Vagina (tissue), 2 donors: ENCODE data around the gene TRPC4. TPM values are rescaled to one million over a fixed set of nuclear protein-coding genes. Genes with fewer than 3 reads are reported as not detected.

ENCODE experiments used
- DNase-seq, 2 donors: peaks; one replicate each; pipeline ENCODE4 v3.0.0-alpha.2; 2017; ENCODE audit errors: extremely low spot score in 2 of 2
- H3K27ac ChIP-seq: fragments of 200-600 bp; sonication (generic); one replicate; pipeline ENCODE4 v1.5.1; 2019
- H3K27me3 ChIP-seq: fragments of 200-600 bp; sonication (generic); one replicate; pipeline ENCODE4 v1.5.1; 2019
- H3K36me3 ChIP-seq, 2 donors: fragments of 200-600 bp; sonication (generic); one replicate each; pipeline ENCODE4 v1.5.1; 2017 to 2019
- H3K4me1 ChIP-seq: fragments of 200-600 bp; sonication (generic); one replicate; pipeline ENCODE4 v1.5.1; 2019
- H3K4me3 ChIP-seq, 2 donors: fragments of 200-600 bp; sonication (generic); 1 replicate in 1 of 2; 2 replicates in 1 of 2; pipeline ENCODE4 v1.5.1; 2016 to 2019
- H3K9me3 ChIP-seq: fragments of 200-600 bp; sonication (generic); one replicate; pipeline ENCODE4 v1.5.1; 2019
- POLR2A ChIP-seq, 2 donors: fragments of 450-650 bp; IDR thresholded peaks; one replicate each; pipeline ENCODE4 v1.6.1; 2017; ENCODE audit warnings: antibody characterized with exemption in 2 of 2, mild to moderate bottlenecking in 2 of 2, moderate library complexity in 2 of 2
- POLR2AphosphoS5 ChIP-seq, 2 donors: sonication (generic); formaldehyde crosslinking; IDR thresholded peaks; one replicate each; pipeline ENCODE4 v1.9.0; 2017; ENCODE audit warnings: antibody characterized with exemption in 2 of 2, mild to moderate bottlenecking in 2 of 2, low read depth in 1 of 2; ENCODE audit not compliant: insufficient read depth in 1 of 2
- intact Hi-C: fragments of 100-400 bp; cut with DNase I; formaldehyde crosslinking; loops from one replicate; pipeline ENCODE4 v1.15.1; 2023
- total RNA-seq: library from RNA; depleted of rRNA; stranded (reverse); fragments of >200 nt; gene quantifications from one replicate; pipeline ENCODE4 v1.2.3, GENCODE V29; 2016
- TF ChIP-seq, protein P1 (sequence below), 3 experiments: fragments of 450-650 bp in 2 of 3; fragments of 200-600 bp in 1 of 3; sonication (generic) in 1 of 3; IDR thresholded peaks; one replicate each; pipeline ENCODE4 v1.5.1; 2017 to 2019; ENCODE audit warnings: antibody characterized with exemption in 3 of 3, mild to moderate bottlenecking in 2 of 3, moderate library complexity in 2 of 3

TRPC4 gene
- total RNA-seq, 1 donor from 2014 or later = 8.3 TPM

DNA sequence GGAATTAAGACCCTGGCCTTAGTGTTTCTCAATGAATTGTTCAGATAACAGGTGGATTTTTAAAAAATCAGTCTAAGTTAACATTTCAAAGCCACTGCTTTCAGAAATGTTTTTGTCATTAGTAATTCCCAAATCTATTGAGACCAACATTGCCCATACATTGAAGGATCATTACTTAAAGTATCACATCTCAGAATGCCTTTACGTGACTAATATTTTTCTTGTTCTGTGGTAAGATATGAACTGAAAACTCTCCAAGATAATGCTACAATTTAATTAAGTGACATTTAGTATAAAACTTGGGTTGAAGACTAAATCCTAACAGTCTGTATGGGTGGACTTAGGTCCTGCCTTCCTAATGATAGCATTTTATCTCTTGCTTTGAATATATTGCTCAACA is 211.6 kb downstream of the TRPC4 start:
- Histone ChIP-seq H3K36me3 (no peaks in the 10 kb centered on the region), H3K27me3 (no peaks in the 10 kb centered on the region), H3K4me3 (no peak overlapping the region), H3K27ac (no peak overlapping the region), H3K4me1 (no peaks in the 10 kb centered on the region), H3K9me3 (no peaks in the 10 kb centered on the region)
- DNase-seq = no peak
- intact Hi-C loops = no loop called here
- TF ChIP-seq, protein P1, sequence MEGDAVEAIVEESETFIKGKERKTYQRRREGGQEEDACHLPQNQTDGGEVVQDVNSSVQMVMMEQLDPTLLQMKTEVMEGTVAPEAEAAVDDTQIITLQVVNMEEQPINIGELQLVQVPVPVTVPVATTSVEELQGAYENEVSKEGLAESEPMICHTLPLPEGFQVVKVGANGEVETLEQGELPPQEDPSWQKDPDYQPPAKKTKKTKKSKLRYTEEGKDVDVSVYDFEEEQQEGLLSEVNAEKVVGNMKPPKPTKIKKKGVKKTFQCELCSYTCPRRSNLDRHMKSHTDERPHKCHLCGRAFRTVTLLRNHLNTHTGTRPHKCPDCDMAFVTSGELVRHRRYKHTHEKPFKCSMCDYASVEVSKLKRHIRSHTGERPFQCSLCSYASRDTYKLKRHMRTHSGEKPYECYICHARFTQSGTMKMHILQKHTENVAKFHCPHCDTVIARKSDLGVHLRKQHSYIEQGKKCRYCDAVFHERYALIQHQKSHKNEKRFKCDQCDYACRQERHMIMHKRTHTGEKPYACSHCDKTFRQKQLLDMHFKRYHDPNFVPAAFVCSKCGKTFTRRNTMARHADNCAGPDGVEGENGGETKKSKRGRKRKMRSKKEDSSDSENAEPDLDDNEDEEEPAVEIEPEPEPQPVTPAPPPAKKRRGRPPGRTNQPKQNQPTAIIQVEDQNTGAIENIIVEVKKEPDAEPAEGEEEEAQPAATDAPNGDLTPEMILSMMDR (IDR thresholded peaks at IDR 0.05) = no peak
- TF ChIP-seq POLR2AphosphoS5 (IDR thresholded peaks at IDR 0.05; ENCODE audit: insufficient read depth in 1 of 2, low read depth in 1 of 2) (no peak), POLR2A (IDR thresholded peaks at IDR 0.05) (no peak)

DNA sequence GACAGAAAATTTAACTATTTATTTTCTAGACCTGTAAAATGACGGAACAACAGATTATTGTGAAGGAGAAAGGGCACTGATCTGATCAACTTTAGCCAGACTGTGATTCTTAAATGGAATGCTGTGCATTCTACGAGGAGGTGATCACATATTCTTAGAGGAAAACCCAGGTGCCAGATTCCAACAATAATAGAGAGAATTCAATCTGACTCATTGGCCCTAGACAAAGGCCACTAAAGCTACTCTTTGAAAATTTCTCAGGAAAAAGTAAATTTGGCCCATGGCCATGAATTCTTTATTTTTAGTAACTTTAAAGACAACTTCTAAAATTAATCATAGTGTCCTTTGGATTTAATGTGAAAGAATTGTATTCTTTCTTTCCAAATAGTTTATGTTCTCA is 212.4 kb downstream of the TRPC4 start:
- Histone ChIP-seq H3K36me3 (no peaks in the 10 kb centered on the region), H3K27ac (no peak overlapping the region), H3K9me3 (no peaks in the 10 kb centered on the region), H3K4me3 (no peak overlapping the region), H3K4me1 (no peaks in the 10 kb centered on the region), H3K27me3 (no peaks in the 10 kb centered on the region)
- TF ChIP-seq POLR2A (IDR thresholded peaks at IDR 0.05) (no peak), POLR2AphosphoS5 (IDR thresholded peaks at IDR 0.05; ENCODE audit: insufficient read depth in 1 of 2, low read depth in 1 of 2) (no peak)
- TF ChIP-seq, protein P1 (IDR thresholded peaks at IDR 0.05) = no peak
- no peak for DNase-seq
- intact Hi-C loops = no loop called here

- Histone ChIP-seq H3K27ac (no peak overlapping the region), H3K4me1 (no peaks in the 10 kb centered on the region), H3K4me3 (no peak overlapping the region), H3K27me3 (no peaks in the 10 kb centered on the region), H3K9me3 (no peaks in the 10 kb centered on the region), H3K36me3 (no peaks in the 10 kb centered on the region)
- DNase-seq = no peak
- intact Hi-C loops = no loop called here
- TF ChIP-seq, protein P1 (IDR thresholded peaks at IDR 0.05) = no peak
- TF ChIP-seq POLR2A (IDR thresholded peaks at IDR 0.05) (no peak), POLR2AphosphoS5 (IDR thresholded peaks at IDR 0.05; ENCODE audit: insufficient read depth in 1 of 2, low read depth in 1 of 2) (no peak)
These were observed 213.2 kb downstream of the TRPC4 start for GRCh38 chr13:37656247-37656940.

DNA sequence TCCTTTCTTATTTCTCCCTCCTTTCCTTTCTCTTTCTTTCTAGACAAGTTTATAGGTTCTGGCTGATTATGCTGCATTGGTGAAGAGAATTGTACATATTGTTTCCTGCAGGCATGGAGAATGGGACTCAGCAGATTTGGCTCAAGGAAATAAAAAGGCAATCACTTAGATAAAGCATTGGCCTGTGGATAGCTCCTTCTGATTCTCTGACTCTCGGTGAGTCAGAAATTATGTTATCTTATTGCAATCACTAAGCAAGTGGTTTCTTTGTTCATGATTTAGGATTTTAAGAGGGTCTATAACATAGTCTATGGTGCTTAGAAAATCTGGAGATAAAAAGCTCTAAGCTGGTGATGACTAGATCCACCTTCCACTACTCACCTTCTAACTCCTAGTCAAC is 217.0 kb downstream of the TRPC4 start:
- TF ChIP-seq POLR2AphosphoS5 (IDR thresholded peaks at IDR 0.05; ENCODE audit: insufficient read depth in 1 of 2, low read depth in 1 of 2) (no peak), POLR2A (IDR thresholded peaks at IDR 0.05) (no peak)
- TF ChIP-seq, protein P1 (IDR thresholded peaks at IDR 0.05) = no peak
- no peaks in the 10 kb centered on the region for H3K36me3 ChIP-seq
- H3K9me3 ChIP-seq = no peaks in the 10 kb centered on the region
- H3K4me3 ChIP-seq = no peak overlapping the region
- H3K27me3 ChIP-seq = no peaks in the 10 kb centered on the region
- no peak for DNase-seq
- no peaks in the 10 kb centered on the region for H3K4me1 ChIP-seq
- intact Hi-C loops = no loop called here
- H3K27ac ChIP-seq = no peak overlapping the region

DNA sequence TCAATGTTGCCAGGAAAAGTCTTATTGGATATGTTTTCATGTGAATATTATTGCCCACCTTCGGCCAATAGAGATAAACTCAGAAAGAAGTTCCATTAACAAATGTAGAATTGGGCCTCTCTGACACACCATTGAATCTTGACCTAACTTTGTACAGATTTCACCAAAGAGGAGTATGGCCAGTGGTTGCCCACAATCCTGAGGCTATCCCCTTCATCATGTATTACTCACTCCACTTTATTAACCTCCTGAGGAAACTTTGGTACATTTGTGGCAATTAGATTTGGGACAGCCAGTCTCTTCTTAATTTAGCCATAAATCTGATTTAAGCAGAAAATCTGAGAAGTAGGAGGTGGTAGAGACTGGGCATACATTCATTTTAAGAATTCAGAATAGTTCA is 217.7 kb downstream of the TRPC4 start:
- no peaks in the 10 kb centered on the region for H3K4me1 ChIP-seq
- DNase-seq = no peak
- TF ChIP-seq POLR2AphosphoS5 (IDR thresholded peaks at IDR 0.05; ENCODE audit: insufficient read depth in 1 of 2, low read depth in 1 of 2) (no peak), POLR2A (IDR thresholded peaks at IDR 0.05) (no peak)
- TF ChIP-seq, protein P1 (IDR thresholded peaks at IDR 0.05) = no peak
- H3K27me3 ChIP-seq = no peaks in the 10 kb centered on the region
- H3K36me3 ChIP-seq = no peaks in the 10 kb centered on the region
- H3K4me3 ChIP-seq = no peak overlapping the region
- intact Hi-C loops = no loop called here
- H3K9me3 ChIP-seq = no peaks in the 10 kb centered on the region
- no peak overlapping the region for H3K27ac ChIP-seq
